ENCODE results near the gene KRT13.
A peak's percentile ranks its signal among the peaks of the same experiment; 100 is the strongest.

The KRT13 gene

DNA sequence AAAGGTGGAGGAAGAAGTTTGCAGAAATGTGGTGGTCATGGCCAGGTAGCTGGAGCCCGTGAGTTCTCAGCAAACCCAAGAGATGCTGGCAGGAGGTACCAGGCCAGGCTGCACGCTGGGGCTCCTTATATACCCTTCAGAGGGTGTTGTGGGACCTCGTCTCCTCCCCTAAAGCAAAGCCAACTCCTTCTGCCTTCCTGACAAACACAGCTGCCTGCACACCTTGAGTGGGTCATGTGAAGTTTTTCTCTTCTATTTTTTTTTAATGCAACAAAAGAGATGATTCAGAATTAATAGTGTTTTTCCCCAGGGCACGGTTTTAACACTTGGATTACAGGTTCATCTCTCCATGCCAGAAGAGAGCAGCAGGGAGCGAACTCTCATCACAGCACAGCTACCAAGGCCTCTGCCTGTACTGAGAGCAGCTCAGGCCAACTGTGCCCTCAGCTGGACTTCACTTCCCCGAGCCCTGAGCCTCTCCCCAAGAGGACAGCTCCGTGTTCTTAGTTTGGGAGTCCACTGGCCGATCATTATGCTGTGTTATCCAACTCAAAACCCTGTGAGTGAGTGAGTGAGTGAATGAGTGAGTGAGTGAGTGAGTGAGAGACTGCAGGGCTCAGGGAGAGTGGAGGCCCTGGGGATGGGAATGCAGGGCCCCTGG, 13.5 kb upstream of the KRT13 start, which contains the start of gene KRT15:
Gene KRT15, minus strand, starts transcription at position 102 of the 661 bp plus-strand sequence. Its CDS starts 63 bp downstream, at position 39.
- DNase-seq: no peak

DNA sequence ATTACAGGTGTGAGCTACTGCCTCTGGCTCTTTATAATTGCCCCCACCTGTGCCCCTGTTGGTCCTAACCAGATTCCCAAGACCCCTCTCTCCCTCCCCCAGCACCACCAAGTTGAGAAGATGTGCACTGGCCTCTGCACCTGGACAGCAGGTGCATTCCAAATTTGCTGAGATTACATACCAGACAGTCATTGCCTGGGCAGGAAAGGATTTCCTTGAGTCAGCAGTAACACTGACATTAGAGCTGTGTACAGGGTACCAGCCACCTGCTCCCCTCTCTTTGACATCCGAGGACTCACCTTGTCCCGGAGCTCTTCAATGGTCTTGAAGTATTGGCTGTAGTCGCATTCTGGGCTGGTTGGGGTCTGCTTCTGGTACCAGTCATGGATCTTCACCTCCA, 12.6 kb upstream of the KRT13 start:
- DNase-seq: no peak

DNA sequence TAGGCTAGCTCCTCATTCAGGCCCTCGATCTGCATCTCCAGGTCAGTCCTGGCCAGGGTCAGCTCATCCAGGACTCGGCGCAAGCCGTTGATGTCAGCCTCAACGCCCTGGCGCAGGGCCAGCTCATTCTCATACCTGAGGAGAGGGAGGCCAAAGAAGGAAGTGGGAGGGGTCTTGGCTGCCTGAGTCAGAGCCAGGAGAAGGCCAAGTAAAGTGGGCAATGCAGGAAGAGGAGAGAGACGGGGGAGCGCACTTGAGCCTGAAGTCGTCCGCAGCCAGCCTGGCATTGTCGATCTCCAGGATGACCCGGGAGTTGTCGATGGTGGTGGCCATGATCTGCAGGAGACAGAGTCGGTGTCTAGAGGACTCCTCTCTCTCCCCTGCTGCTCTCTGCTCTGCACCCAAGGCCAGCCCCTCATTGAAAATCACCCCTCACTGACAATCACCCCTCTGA, 11.4 kb upstream of the KRT13 start:
- no peak for DNase-seq

DNA sequence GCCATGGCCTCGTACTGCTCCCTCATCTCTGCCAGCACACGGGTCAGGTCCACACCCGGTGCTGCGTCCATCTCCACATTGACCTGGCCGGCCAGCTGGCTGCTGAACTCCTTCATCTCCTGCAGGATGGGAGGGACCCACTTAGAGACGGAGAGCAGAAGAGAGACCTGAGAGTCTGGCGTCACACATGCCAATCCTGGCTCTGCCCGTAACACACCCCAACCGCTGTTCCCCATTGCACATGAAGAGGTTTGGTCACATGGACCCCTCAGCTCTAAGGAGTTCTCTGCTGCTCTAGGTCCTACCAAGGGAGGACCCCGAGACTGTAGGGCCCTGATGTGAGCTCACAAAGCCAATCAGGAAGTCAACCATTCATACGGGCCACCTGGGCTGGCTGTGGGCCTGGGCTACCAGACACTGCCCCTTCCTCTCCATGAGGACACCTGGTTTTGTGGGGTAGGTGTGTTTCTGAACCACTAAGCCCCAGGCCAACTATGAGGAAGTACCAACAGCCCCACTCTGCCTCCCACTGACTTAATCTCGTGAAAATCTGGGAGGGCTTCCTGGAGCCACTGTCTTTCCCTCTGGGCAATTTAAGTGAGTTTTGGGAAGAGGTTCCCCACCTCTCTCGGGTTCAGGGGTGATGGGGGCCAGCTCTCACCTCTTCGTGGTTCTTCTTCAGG, 10.9 kb upstream of the KRT13 start:
- no peak for DNase-seq

DNA sequence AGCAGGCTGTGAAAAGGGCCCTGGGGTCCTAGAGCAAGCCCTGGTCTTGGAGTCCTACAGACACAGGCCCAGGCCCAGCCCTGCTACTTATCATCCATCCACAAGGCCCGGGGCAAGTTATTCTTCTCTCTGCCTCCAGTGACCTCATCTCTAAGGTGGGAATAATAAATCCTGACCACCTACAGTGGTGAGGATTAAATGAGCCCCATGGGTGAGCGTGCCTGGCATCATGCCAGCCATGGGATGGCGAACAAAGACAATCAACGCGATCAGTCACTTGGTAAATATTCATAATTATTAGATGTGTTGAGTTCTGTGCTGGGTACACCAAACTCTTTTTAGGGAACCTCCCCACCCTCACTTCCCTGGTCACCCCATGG, 7.7 kb upstream of the KRT13 start:
- no peak for DNase-seq

DNA sequence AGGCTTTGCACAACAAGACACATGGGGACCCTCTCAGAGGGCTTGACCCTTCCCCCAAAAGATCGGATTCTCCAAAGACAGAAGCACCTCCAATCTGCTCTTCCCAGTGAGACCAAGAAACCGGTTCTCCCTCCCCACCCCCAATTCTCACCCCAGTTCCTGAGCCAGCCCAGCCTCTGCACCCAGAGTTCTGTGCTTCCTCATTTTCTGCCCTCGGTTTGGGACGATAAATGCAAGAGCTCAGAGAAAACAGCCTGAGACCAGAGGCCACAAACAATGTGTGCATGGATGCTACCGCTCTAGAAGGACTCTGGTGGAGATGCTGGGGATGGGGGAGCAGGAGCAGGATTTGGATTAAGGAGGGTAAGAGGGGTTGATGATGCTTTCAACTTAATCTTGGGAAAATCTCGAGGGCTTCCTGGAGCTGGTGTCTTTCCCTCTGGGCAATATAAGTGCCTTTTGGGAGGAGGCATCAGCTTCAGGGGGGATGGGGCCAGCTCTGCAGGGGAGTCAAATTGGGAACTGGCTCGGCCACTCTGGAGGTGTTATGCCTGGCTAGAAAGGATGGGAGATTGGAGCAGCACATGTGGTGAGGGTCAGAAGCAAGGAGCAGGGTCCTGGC, 7.2 kb upstream of the KRT13 start:
- no peak for DNase-seq

DNA sequence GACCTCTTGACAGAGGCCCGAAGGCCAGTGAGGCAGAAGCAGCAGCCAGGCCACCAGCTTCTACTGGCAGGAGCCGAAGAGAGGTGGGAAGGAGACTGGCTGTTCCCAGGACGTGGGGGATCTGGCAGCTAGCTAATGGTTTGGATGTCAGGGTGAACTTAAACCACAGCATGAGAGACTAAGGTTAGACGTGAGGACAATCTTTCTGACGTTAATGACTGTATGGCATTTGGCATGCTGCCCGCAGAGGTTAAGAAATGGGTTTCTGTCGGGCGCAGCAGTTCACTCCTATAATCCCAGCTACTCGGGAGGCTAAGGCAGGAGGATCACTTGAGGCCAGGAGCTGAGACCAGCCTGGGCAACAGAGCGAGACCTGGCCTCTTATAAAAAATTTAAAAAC, 6.3 kb upstream of the KRT13 start:
- DNase-seq: no peak

DNA sequence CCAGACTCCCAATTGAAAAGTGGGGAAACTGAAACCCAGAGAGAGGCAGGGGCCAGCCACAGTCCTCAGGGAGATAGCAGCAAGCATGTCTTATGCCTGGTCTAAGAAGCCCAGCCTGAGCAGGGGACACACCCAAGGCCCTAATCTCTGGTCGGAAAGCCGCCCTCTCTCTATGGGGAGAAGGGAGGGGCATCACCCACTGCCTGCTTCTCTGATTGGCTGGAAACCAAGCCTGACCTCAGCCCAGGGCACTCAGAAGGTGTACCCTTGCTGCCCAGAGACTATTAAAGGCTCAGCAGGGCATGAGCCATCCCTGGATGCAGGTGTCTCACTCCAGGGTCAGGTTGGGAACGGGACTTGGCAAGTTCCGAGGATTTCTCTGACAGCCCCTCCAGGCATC, 5.7 kb upstream of the KRT13 start:
- no peak for DNase-seq

DNA sequence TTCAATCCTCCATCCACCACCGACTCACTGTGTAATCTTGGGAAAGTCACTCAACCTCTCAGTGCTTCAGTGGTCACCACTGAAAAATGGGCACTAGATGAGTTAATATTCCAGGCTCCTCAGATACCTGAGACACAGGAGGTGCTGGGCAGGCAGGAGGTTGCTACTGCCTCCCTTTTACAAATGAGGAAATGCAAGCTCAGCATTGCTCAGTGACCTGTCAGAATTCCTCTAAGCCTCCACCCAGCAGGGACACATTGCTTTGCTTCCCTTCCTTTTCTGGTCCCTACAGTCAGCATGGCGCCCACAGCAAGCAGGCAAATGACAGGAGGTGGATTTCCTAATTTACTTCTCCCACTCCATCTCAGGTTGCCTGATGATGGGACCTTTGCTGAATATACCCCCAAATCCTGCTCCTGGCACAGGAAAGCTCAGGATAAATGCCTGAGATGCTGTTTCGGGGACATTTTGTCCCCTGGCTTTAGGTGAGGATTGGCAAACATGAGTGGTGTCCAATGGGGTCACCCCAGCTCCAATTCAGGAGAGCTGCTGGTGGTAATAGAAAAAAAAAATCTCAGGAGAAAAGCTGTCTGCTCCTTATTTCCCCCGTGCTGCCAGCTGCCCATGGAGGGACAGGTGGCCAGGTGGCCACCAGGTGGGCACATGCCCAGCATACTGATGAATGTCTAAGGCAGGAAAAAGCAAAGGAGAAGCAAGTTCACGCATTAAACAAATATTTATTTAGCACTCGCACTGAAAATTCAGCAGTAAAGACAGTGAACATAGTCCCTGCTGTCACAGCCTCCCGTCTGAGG, 5.0 kb upstream of the KRT13 start:
- DNase-seq: no peak

DNA sequence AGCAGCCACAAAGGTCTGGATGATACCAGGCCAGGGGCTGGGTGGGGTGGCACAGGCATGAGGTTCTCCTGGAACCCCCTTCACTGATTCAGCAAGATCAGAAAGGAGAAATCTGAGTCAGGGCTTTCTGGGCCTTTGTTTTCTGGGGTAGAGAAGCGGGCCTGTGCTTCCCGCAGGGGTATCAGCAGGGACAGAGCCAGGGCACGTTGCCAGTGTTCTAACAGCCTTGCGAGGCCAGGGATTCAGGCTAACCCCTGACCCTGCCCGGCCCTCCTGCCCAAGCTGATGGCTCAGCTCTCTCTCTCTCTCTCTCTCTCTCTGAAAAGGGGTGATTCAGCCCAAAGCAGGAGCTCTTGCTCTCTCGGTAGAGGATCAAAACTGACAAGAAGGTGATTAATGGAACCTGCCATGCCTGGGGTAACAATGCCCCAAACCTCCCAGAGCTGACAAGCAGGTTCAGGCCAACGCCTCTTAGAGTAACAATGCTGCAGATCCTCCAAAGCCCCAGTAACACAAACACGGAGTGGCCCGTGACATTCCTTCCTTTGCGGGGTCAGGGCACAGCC, 2.0 kb upstream of the KRT13 start:
- DNase-seq: no peak

DNA sequence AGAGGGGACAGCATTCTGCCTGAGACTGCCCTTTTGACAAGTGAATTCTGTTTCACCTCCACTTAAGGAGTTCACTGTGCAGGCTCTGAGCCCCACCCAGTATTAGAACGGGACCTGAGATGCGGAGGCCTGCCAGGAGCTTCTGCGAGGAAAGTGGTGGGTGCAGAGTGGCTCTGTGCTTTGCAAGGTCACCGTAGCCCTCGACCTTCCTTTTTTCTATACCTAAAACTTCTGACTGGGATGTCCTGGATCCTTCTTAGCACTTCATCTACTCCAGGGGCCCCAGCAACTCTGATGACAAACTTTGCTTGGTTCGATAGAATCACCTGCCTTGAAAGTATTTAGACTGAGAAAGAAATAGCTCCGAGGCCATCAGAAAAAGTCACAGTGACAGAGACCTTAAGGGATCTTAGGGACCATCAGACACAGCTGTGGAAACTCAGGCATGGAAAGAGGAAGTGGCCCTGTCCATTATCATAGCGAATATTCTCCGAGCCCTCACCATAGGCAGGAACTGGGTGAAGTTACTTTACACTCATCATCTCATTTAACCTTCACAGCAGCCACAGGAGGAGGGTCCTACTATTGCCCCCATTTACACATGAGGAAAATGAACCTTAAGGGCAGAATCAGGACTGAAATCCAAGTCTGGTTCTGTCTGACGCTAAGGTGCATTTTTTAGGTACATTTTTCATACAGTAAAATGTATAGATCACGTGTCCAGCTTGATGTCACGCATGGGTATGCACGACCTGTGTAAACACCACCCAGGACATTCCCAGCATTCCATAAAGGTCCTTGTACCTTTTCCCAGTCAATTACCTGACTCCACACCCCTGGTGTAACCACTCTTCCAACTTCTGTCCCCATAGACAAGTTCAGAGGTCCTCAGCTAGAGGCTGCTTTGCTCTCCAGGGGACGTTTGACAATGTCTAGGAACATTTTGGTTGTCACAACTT, 676 bp upstream of the KRT13 start:
- DNase-seq: no peak

DNA sequence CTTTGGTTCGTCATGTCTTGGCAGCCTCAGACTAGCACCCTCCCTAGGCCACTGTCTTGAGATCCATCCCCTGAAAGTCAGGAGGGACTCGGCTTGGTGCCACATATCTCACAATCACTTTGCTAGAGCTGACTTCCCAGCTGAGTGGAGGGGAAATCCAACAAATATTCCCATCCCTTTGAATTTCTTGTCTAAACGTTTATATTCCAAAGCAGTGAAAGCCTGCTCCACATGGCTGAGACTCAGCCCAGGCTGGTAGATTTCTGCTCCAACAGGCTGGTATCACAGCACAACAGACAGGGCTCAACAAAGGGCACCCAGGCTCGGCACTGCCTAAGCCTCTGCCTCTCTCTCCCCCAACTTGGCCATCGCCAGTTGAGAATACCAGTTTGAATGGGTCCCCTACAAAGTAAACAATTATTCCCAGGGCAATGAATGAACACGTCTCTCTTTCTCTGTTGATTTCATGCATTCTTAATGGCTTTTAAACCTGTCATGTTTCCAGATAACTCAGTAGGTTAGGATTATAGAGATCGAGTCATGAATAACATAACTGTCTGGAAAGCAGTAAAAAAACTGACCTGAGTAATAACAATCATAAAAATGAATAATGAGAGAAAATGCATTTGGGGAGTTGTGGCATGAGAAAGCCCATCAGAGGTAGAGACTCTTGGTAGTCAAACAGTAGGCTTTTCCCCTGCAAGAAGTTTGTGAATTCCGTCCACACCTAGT, 1.0 kb downstream of the KRT13 start:
- no peak for DNase-seq

DNA sequence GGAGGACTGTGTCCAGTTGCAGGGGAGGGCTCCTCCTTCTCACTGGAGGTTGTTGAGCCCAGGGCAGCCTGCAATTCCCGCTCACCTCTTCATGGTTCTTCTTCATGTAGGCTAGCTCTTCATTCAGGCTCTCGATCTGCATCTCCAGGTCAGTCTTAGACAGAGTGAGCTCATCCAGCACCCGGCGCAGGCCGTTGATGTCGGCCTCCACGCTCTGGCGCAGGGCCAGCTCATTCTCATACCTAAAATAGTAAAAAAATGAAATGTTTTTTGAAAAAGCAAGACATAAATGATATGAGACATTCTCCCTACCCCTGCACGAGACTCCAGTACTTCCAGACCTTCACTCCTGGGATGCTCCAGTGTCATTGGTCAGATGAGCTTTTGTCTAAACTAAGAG, 2.2 kb downstream of the KRT13 start:
- no peak for DNase-seq

DNA sequence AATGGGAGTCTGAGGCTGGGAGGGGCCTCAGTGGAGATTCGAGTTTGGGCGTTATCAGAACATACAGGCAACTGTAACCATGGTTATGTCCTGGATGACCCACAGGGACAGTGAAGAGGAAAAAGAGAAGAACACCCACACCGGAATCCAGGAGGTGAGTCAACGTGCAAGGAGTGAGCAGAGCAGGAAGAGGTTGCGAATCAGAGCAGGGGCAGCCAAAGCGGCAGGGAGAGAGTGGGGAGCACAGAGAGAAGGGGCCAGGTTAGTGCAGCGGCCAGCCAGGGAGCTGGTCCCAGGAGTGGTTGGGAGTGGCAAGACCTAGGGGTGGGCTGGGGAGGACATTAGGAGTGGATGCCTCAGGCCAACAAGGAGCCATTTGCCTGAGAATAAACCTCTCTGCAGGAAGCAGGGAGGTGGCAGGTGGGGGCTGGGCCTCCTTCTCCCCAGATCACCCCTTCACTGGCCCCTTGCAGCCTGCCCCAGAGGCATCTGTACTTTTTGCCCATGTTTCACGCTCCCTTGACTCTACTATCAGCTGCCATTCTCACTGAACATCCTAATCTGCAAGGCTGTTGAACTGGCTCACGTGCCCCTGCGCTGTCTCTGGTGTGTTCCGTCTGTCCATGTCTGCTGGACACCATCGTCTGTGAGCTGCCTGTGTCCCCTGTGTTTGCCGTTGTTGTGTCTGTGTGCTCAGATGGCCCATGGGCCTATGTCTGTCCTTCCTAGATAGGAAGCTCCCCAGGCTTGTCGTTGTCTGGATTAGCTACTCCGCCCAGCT, 5.1 kb downstream of the KRT13 start:
- DNase-seq: no peak

DNA sequence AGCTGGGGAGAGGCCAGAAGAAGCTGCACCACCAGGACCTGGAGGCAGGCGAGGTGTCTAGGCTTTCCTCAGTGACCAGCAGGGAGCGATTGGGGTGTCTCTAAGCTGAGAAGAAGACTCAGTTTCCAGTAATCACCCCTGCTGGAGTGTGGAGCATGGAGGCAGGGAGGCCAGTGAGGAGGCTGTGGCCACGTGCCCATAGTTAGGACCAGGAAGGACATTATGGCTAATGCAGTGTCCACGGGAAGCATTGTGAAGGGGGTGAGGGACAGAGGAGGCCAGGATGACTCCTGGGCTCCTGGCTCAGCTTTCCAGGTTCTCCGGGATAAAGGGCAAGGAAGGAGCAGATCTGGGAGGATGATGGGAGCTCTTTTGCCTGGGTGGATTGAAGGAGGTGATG, 5.7 kb downstream of the KRT13 start:
- DNase-seq: no peak

DNA sequence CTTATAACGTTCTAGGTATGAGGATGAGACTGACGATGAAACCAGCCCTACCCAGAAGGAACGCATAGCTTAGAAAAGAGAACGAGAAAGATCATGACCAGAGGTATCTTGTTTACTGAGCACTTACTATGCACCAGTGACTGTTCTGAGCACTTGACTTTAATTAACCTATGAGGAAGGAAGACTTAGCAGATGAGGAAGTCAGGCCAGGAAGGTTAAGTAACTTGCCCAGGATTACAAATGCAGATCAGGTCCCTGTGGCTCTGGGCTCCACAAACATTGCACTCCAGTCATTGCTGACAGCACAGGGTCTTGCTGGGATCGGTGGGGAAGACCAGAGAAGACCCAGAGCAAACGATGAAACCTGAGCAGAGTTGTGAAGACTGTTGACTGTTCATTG, 7.1 kb downstream of the KRT13 start:
- DNase-seq: no peak

DNA sequence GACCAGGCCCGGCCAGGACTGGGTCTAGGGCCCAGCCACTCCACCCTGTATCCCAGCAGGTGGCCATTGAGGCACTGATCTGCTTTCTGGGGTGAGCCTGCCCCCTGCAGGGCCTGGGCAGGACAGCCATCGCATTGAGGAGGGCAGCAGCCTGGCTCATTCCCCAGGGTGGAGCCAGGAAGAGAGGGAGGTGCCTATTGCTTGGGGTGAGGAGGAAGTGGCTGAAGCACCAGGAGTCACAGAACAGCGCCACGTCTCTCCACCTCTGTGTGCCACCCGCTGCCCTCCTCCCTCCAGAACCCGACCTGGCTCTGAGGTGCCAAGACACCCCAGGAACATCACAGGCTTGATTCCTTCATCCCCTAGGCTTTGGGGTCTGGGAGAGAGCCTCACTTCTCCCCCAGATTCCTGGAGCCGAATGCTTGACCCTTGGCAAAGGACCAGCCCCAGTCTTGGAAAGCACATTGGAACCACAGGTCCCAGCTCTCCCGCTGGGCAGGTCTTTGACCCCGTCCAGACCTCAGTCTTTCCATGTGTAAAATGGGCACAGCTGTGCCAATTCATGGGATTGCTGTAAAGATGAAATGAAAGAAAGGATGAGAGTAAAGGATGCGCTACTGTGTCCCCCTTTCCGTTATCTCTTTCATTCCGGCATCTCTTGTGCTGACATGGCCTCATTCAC, 8.5 kb downstream of the KRT13 start:
- DNase-seq: peak; percentile 83

DNA sequence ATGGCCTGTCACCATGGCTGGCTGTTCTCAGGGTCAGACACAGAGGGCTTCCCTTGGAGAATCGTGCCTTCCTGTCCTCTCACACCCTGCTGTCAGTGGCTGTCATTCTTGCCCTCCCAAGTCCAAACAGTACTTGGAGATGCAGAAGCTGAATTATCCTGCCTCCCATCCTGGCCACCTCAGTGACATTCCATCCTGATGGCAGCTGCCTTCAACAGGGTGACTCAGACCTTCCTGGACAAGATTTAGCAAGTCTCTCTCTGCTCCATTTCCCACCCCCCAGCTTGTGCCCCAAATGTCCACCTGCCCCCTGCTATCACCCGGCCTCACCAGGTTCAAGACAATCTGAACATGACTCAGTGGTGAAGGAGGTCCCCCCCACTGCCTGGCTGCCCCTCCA, 10.9 kb downstream of the KRT13 start:
- DNase-seq: no peak

DNA sequence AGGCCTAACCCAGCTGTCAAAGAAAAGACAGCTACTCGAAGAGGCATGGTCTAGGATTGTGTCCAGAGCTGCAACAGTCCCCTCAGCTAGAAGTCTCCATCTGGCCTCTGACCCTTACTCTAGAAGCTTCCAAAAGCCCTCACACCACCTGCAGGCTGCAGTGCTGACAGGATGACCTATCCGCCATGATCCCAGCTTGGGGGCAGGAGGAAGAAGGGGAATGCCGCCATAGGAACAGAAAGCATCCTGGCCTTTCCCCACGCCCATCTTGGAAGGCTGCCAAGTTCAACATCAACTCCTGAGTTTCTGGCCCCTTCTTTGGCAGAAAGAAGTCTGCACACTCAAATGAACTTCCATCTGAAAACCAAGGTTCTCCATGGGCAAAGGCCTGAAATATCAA, 12.6 kb downstream of the KRT13 start:
- DNase-seq: no peak

DNA sequence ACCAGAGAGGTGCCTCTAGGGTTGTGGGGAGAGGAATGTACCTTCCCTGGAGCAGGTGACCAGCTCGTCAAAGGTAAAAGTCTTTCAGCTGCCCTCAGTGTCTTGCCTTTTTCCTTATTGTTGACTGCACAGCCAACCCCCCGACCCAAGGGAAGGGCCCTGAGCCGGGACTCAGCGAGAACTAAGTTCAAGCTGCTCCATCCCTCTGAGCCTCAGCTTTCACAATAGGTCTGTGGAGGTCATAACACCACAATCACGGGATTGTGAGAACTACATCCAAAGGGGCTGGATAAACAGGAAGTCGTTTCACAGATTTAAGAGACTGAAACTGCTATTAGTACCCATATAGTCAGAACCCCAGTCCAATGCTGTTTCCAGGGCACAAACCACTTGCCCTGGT, 13.1 kb downstream of the KRT13 start:
- no peak for DNase-seq
